Parathyroid adenoma (tissue), 2 donors: ENCODE measurements around the gene LRRC55.

ENCODE experiments used
- H2AFZ ChIP-seq: fragments of 300-600 bp; sonication (generic); one replicate; pipeline ENCODE4 v1.7.0; 2017; ENCODE audit warnings: antibody characterized with exemption, mild to moderate bottlenecking
- H3K27ac ChIP-seq: fragments of 300-600 bp; sonication (generic); one replicate; pipeline ENCODE4 v1.7.0; 2017
- H3K27me3 ChIP-seq: fragments of 300-600 bp; sonication (generic); one replicate; pipeline ENCODE4 v1.7.0; 2017; ENCODE audit warnings: low read length; ENCODE audit not compliant: control insufficient read depth, insufficient read depth
- H3K36me3 ChIP-seq: fragments of 300-600 bp; sonication (generic); one replicate; pipeline ENCODE4 v1.7.0; 2017; ENCODE audit warnings: low read length; ENCODE audit not compliant: control insufficient read depth, insufficient read depth
- H3K4me1 ChIP-seq: fragments of 300-600 bp; sonication (generic); one replicate; pipeline ENCODE4 v1.7.0; 2017; ENCODE audit warnings: control low read depth
- H3K4me2 ChIP-seq: fragments of 300-600 bp; sonication (generic); one replicate; pipeline ENCODE4 v1.7.0; 2017; ENCODE audit warnings: low read length
- H3K4me3 ChIP-seq: fragments of 300-600 bp; sonication (generic); one replicate; pipeline ENCODE4 v1.7.0; 2017; ENCODE audit warnings: low read depth, low read length
- H3K79me2 ChIP-seq: fragments of 300-600 bp; sonication (generic); one replicate; pipeline ENCODE4 v1.7.0; 2017; ENCODE audit warnings: control low read depth
- H3K9ac ChIP-seq: fragments of 300-600 bp; sonication (generic); one replicate; pipeline ENCODE4 v1.7.0; 2017; ENCODE audit warnings: mild to moderate bottlenecking
- H3K9me3 ChIP-seq: fragments of 300-600 bp; sonication (generic); one replicate; pipeline ENCODE4 v1.7.0; 2017; ENCODE audit warnings: low read length; ENCODE audit not compliant: control insufficient read depth
- CTCF ChIP-seq: fragments of 300-600 bp; sonication (generic); IDR thresholded peaks from one replicate; pipeline ENCODE4 v1.7.0; 2017; ENCODE audit warnings: antibody characterized with exemption, mild to moderate bottlenecking
- donor health status: primary hyperparathyroidism.

LRRC55 gene

GRCh38 chr11:57210781-57211180, 29.0 kb downstream of the LRRC55 start:
- no peaks in the 10 kb centered on the region for H3K9me3 ChIP-seq
- no peaks in the 10 kb centered on the region for H3K27me3 ChIP-seq
- H3K9ac ChIP-seq, result no peak overlapping the region
- no peak overlapping the region for H3K4me2 ChIP-seq
- no peak overlapping the region for H3K27ac ChIP-seq
- no peaks in the 10 kb centered on the region for H3K36me3 ChIP-seq
- no peaks in the 10 kb centered on the region for H3K79me2 ChIP-seq
- no peak overlapping the region for H3K4me3 ChIP-seq
- TF ChIP-seq CTCF, result no peak
- H3K4me1 ChIP-seq, result no peaks in the 10 kb centered on the region
- no peak overlapping the region for H2AFZ ChIP-seq

GRCh38 chr11:57213342-57214097, 31.8 kb downstream of the LRRC55 start:
- Histone ChIP-seq H3K4me3 (no peak overlapping the region), H3K79me2 (no peaks in the 10 kb centered on the region), H3K36me3 (no peaks in the 10 kb centered on the region), H3K9ac (no peak overlapping the region), H3K9me3 (no peaks in the 10 kb centered on the region), H3K27ac (no peak overlapping the region), H3K27me3 (no peaks in the 10 kb centered on the region), H3K4me2 (no peak overlapping the region), H3K4me1 (no peaks in the 10 kb centered on the region), H2AFZ (no peak overlapping the region)
- TF ChIP-seq CTCF, result no peak

GRCh38 chr11:57214098-57214417, 32.3 kb downstream of the LRRC55 start:
- Histone ChIP-seq H3K4me3 (no peak overlapping the region), H3K9me3 (no peaks in the 10 kb centered on the region), H3K4me2 (no peak overlapping the region), H2AFZ (no peak overlapping the region), H3K36me3 (no peaks in the 10 kb centered on the region), H3K79me2 (no peaks in the 10 kb centered on the region), H3K27me3 (no peaks in the 10 kb centered on the region), H3K27ac (no peak overlapping the region), H3K4me1 (no peaks in the 10 kb centered on the region), H3K9ac (no peak overlapping the region)
- no peak for TF ChIP-seq CTCF

- Histone ChIP-seq H3K4me1 (no peaks in the 10 kb centered on the region), H3K36me3 (no peaks in the 10 kb centered on the region), H3K9me3 (no peaks in the 10 kb centered on the region), H3K4me3 (no peak overlapping the region), H3K79me2 (no peaks in the 10 kb centered on the region), H2AFZ (no peak overlapping the region), H3K27ac (no peak overlapping the region), H3K27me3 (no peaks in the 10 kb centered on the region), H3K4me2 (no peak overlapping the region), H3K9ac (no peak overlapping the region)
- no peak for TF ChIP-seq CTCF
Measured at GRCh38 chr11:57214494-57214893, 32.7 kb downstream of the LRRC55 start.

- Histone ChIP-seq H3K4me2 (no peak overlapping the region), H3K9ac (no peak overlapping the region), H3K36me3 (no peaks in the 10 kb centered on the region), H3K79me2 (no peaks in the 10 kb centered on the region), H3K27me3 (no peaks in the 10 kb centered on the region), H3K4me3 (no peak overlapping the region), H3K27ac (no peak overlapping the region), H3K4me1 (no peaks in the 10 kb centered on the region), H3K9me3 (no peaks in the 10 kb centered on the region), H2AFZ (no peak overlapping the region)
- no peak for TF ChIP-seq CTCF
Measured at GRCh38 chr11:57216463-57216862, 34.7 kb downstream of the LRRC55 start.
